Heart right ventricle (tissue), 16 donors: ENCODE results near the gene OR52N1. TPM values are rescaled to one million over a fixed set of nuclear protein-coding genes. Genes with fewer than 3 reads are reported as not detected.

Source experiments
- ATAC-seq, 8 donors: fragments of 200-7000 bp; cut with Tn5 transposase; one replicate each; pipeline ENCODE4 v1.9.1; 2020; ENCODE audit warnings: mild to moderate bottlenecking in 8 of 8, moderate library complexity in 8 of 8, moderate number of reproducible peaks in 1 of 8
- DNase-seq, 2 donors: peaks; one replicate each; pipeline ENCODE4 v3.0.0-alpha.2; 2020
- H3K27ac ChIP-seq, 10 donors: fragments of 200-600 bp; sonication (generic) in 2 of 10; one replicate each; pipeline versions ENCODE4 v1.5.0 to v1.8.0; 2020 to 2022; ENCODE audit warnings: mild to moderate bottlenecking in 3 of 10
- H3K27me3 ChIP-seq, 7 donors: fragments of 200-600 bp; one replicate each; pipeline ENCODE4 v1.8.0; 2021 to 2022; ENCODE audit warnings: mild to moderate bottlenecking in 2 of 7
- H3K36me3 ChIP-seq, 9 donors: fragments of 200-600 bp; sonication (generic) in 1 of 9; one replicate each; pipeline versions ENCODE4 v1.5.0 to v1.8.0; 2020 to 2022; ENCODE audit warnings: mild to moderate bottlenecking in 2 of 9
- H3K4me1 ChIP-seq, 9 donors: fragments of 200-600 bp; sonication (generic) in 1 of 9; one replicate each; pipeline versions ENCODE4 v1.5.0 to v1.8.0; 2020 to 2022; ENCODE audit warnings: mild to moderate bottlenecking in 4 of 9
- H3K4me3 ChIP-seq, 10 donors: fragments of 200-600 bp; sonication (generic) in 2 of 10; one replicate each; pipeline versions ENCODE4 v1.5.0 to v1.8.0; 2020 to 2022; ENCODE audit warnings: mild to moderate bottlenecking in 7 of 10, moderate library complexity in 2 of 10
- H3K9me3 ChIP-seq, 11 donors: fragments of 200-600 bp in 10 of 11; sonication (generic) in 2 of 11; one replicate each; pipeline versions ENCODE4 v1.5.0 to v1.8.0; 2013 to 2022; ENCODE audit warnings: mild to moderate bottlenecking in 2 of 11, control low read depth in 1 of 11, moderate library complexity in 1 of 11
- CTCF ChIP-seq, 9 donors: fragments of 200-600 bp; sonication (generic) in 2 of 9; IDR thresholded peaks; one replicate each; pipeline versions ENCODE4 v1.5.0 to v1.8.0; 2021 to 2022; ENCODE audit warnings: antibody characterized with exemption in 9 of 9, mild to moderate bottlenecking in 5 of 9, moderate library complexity in 1 of 9
- WGBS, 2 donors: extraction: QIAGEN DNeasy Blood & Tissue Kit; methylation state at CpG; one replicate each; pipeline ENCODE4 v1.1.7; 2013; ENCODE audit warnings: inconsistent platforms in 1 of 2; 5-methylcytosine and 5-hydroxymethylcytosine counted together
- intact Hi-C, 10 donors: fragments of 100-400 bp; cut with DNase I; formaldehyde crosslinking; loops; one replicate each; pipeline versions ENCODE4 v1.11.1 to v1.14.2; 2022
- polyA plus RNA-seq, 2 donors: library from polyadenylated mRNA; stranded (reverse); fragments of 200-250 nt; gene quantifications; one replicate each; pipeline ENCODE4 v1.2.3, GENCODE V29; 2013
- total RNA-seq, 10 donors: library from RNA; stranded (reverse); fragmentation: NEBNext Ultra II Directional in 3 of 10; extraction: Animal tissue kit (Norgen Biotek cat#: 25700) in 3 of 10; gene quantifications; one replicate each; pipeline versions ENCODE4 v1.2.1 to v1.2.4, GENCODE V29; 2021 to 2023
- donor health status: Arrhythmogenic right ventricular cardiomyopathy.
- donor health status: ischemic (EF 13 %, LVEDD 7.1; RV severe dilation, severe dysfunction).
- donor health status: healthy with polysubstance abuse.
- donor health status: DM: no; HTN: yes; CAD: no.
- donor health status: DM: no; HTN: no; CAD: no.
- donor health status: ischemic (EF 25% LVEDD 6.9; RV normal size, moderate dysfunction).
- donor health status: ischemic (EF 25% LVEDD 5.7; RV mildly dilated, moderate dysfunction).
- donor health status: healthy.
- donor health status: DM: yes; HTN: yes; CAD: no.
- donor health status: Ischemic cardiomyopathy.
- donor health status: ischemic (EF 35%, LVEDD 5.7; RV mildly dilated, moderate dysfunction).
- donor health status: nonischemic (EF 11% LVEDD 7.7; RV severe dilation, severe dysfunction).
- donor health status: DM: yes; HTN: yes; CAD: no.
- donor health status: PGD.
- donor health status: ischemic (EF 29% LVEDD 5.4; RV normal size, mild dysfunction).
- donor health status: nonischemic (EF 23%, LVEDD 6.1; RV moderate dilation, normal function).

Gene OR52N1
- total and polyA plus RNA-seq, 12 donors: 0.09 TPM; not detected in 11

DNA sequence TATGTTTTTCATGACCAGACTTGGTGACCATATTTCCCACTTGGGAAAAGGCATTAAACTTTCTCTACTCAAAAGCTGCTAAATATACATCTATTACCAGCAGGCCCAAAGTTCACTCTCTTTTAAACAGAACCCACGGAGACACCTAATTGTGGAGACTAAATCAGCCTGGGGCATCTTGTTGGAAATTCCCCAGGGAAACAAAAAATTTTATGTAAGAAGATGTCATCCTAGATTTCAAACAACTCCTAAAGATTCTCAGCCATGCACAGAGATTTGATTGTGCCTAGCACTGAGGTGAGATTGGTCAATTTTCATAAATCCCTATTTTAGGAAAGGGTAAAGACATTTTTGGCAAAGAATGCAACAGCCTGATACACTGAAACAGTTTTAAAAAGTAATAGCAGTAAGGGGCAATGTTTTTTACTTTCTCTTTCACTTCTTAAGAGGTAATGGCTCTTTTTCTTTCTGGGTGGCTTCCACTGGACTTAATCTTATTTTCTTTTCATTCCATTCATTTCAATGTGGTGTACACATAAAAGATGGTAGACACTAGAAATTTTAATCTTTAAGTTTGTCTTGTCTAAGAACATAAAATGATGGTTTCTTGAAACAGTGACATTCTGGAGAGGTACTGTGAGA, 27.3 kb upstream of the OR52N1 start:
- no peak overlapping the region for H3K27ac ChIP-seq
- no peaks in the 10 kb centered on the region for H3K36me3 ChIP-seq
- peaks cover 0 to 4% (median 0%) of the 10 kb centered on the region in 7 donors for H3K27me3 ChIP-seq
- peak overlapping the region in 2 of 10 donors; percentile 6 to 8 for H3K4me3 ChIP-seq
- DNase-seq (no peak), ATAC-seq (no peak)
- intact Hi-C loops: loop anchor here in 2 of 10 donors (10.0 kb wide), 1 partner anchor 694 kb away; no protein-coding TSS in a partner anchor
- WGBS, 2 donors: 27 to 49% methylated on average over 1 of the region's 1 CpG
- H3K9me3 ChIP-seq: no peaks in the 10 kb centered on the region
- peaks cover 0 to 16% (median 0%) of the 10 kb centered on the region in 9 donors for H3K4me1 ChIP-seq
- no peak for TF ChIP-seq CTCF (IDR thresholded peaks at IDR 0.05)

- no peak for DNase-seq
Measured at GRCh38 chr11:5815534-5815933, 24.5 kb upstream of the OR52N1 start.

DNA sequence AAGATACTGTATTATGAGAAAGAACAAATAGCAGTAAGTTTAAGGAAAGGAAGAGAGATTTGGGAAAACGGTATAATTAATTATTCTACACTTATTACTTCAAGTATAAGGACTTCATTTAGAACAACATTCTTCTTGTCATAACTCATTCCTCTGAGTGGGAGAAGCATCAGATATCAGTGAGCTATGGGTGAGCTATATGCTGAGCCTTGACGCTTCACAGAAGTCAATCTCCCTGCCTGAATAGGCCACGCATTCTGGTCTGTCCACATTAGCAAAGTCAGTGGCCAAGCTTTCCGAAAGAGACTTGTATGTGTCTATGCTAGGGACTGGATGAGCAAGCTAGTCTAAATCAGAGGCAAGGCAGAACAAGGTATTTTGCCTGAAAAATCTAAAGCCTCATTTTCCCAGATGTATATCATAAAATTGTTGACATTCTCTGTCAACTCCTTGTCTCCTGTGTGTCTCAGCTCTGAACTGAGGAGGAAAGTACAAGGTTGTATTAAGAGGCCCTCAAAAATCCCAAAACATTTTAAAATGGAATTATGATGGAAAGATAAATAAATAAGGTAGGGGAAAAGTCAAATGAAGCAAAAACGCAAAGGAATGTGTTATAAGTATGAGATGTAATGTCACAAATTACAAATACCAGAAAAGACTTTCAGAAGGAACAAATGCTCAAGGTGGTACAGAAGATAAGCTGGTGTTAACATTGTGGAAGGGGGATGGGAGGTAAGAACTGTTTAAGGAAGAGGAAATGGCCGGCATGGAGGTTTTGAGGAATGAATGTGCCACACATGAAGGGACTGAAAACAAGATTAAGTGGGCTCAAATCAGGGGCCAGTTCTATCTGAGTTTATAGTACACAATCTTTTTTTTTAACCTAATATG, 19.1 kb upstream of the OR52N1 start:
- ATAC-seq: no peak
- Histone ChIP-seq H3K4me3 (no peak overlapping the region), H3K4me1 (peaks cover 0 to 16% (median 7%) of the 10 kb centered on the region in 9 donors), H3K27me3 (peaks cover 0 to 6% (median 0%) of the 10 kb centered on the region in 7 donors), H3K27ac (peak overlapping the region in 1 of 10 donors; percentile 9), H3K9me3 (no peaks in the 10 kb centered on the region), H3K36me3 (no peaks in the 10 kb centered on the region)
- intact Hi-C loops: loop anchor here (2.0 to 10.0 kb wide), 16 partner anchors 113 to 1183 kb away; partner anchors contain the start of genes TRIM6 (in 3 of the 10), TRIM22 (in 2 of the 10), TRIM5 (in 2 of the 10) and OR51V1 (in 1 of the 10)
- TF ChIP-seq CTCF (IDR thresholded peaks at IDR 0.05): no peak
- DNase-seq: no peak
- WGBS, 2 donors: 70 to 73% methylated on average over 6 of the region's 6 CpGs

More at GRCh38 chr11:5815534-5815933, 24.5 kb upstream of the OR52N1 start:
- Histone ChIP-seq H3K4me1 (peaks cover 0 to 16% (median 0%) of the 10 kb centered on the region in 9 donors), H3K27ac (no peak overlapping the region), H3K4me3 (no peak overlapping the region), H3K36me3 (no peaks in the 10 kb centered on the region), H3K9me3 (no peaks in the 10 kb centered on the region), H3K27me3 (no peaks in the 10 kb centered on the region)
- intact Hi-C loops: loop anchor here in 2 of 10 donors (10.0 kb wide), 1 partner anchor 691 kb away; no protein-coding TSS in a partner anchor
- no peak for ATAC-seq
- TF ChIP-seq CTCF (IDR thresholded peaks at IDR 0.05): no peak
- 32 to 54% methylated on average over 4 of the region's 4 CpGs for WGBS, 2 donors

DNA sequence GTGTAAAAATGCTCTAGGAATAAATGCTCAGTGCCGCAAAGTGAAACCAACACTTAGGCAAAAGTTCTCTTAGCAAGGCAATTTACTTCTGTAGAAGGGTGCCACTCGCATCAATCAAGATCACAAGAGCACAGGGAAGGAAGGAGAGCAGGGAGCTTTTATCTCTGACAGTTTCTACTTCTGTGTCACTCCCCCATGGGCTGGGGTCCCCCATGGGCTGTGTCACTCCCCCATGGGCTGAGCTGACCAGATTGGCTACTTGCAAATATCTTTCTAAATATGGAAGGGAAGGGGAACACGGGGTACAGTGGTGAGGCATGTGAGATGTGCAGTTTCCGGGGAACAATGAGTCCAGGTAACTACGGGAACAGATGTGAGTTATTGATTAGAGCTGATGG, 18.1 kb upstream of the OR52N1 start:
- peaks cover 0 to 16% (median 5%) of the 10 kb centered on the region in 9 donors for H3K4me1 ChIP-seq
- DNase-seq (no peak), ATAC-seq (peak in 4 of 8 donors; percentile 39 to 77 (median 46))
- intact Hi-C loops: loop anchor here (2.0 to 10.0 kb wide), 16 partner anchors 112 to 1182 kb away; partner anchors contain the start of genes TRIM6 (in 3 of the 10), TRIM22 (in 2 of the 10), TRIM5 (in 2 of the 10) and OR51V1 (in 1 of the 10)
- H3K4me3 ChIP-seq: peak overlapping the region; percentile 13 to 66 (median 54)
- H3K36me3 ChIP-seq: no peaks in the 10 kb centered on the region
- 44 to 52% methylated on average over 5 of the region's 5 CpGs for WGBS, 2 donors
- H3K27ac ChIP-seq: peak overlapping the region in 2 of 10 donors; percentile 19 to 50
- H3K27me3 ChIP-seq: peaks cover 0 to 6% (median 0%) of the 10 kb centered on the region in 7 donors
- TF ChIP-seq CTCF (IDR thresholded peaks at IDR 0.05): no peak
- H3K9me3 ChIP-seq: peaks cover 0 to 6% (median 0%) of the 10 kb centered on the region in 11 donors
